HG02970 (cell line): Measurements from ENCODE around the gene CTIF.

Source experiments
- ATAC-seq: cut with Tn5 transposase; IDR thresholded peaks from one replicate; pipeline ENCODE4 v1.9.1; 2021; ENCODE audit warnings: mild to moderate bottlenecking, moderate library complexity, moderate number of reproducible peaks; ENCODE audit not compliant: unreplicated experiment, low FRiP score

The CTIF gene

GRCh38 chr18:48531908-48532307 lies 6.9 kb upstream of the CTIF start:
- ATAC-seq = no peak

- no peak for ATAC-seq
Measured at GRCh38 chr18:48533340-48534070, 5.3 kb upstream of the CTIF start.

- ATAC-seq = no peak
Measured at GRCh38 chr18:48534364-48534763, 4.5 kb upstream of the CTIF start.

GRCh38 chr18:48535956-48536355 lies 2.9 kb upstream of the CTIF start:
- ATAC-seq = no peak

GRCh38 chr18:48536516-48536915 lies 2.3 kb upstream of the CTIF start:
- ATAC-seq = no peak

GRCh38 chr18:48539406-48540250 lies 797 bp downstream of the CTIF start:
- no peak for ATAC-seq

GRCh38 chr18:48540251-48541025 lies 1.6 kb downstream of the CTIF start:
- ATAC-seq = no peak

GRCh38 chr18:48541026-48541746 lies 2.4 kb downstream of the CTIF start:
- no peak for ATAC-seq

GRCh38 chr18:48541747-48542400 lies 3.0 kb downstream of the CTIF start:
- no peak for ATAC-seq

- no peak for ATAC-seq
Measured at GRCh38 chr18:48542513-48543181, 3.8 kb downstream of the CTIF start.

GRCh38 chr18:48543228-48543627 lies 4.4 kb downstream of the CTIF start:
- ATAC-seq = no peak

- no peak for ATAC-seq
Measured at GRCh38 chr18:48544116-48544515, 5.3 kb downstream of the CTIF start.

- no peak for ATAC-seq
Measured at GRCh38 chr18:48544661-48545415, 6.0 kb downstream of the CTIF start.

- no peak for ATAC-seq
Measured at GRCh38 chr18:48545757-48546321, 7.0 kb downstream of the CTIF start.

GRCh38 chr18:48546396-48546795 lies 7.6 kb downstream of the CTIF start:
- no peak for ATAC-seq

- ATAC-seq = no peak
Measured at GRCh38 chr18:48547531-48547981, 8.7 kb downstream of the CTIF start.

GRCh38 chr18:48548011-48548771 lies 9.4 kb downstream of the CTIF start:
- ATAC-seq = no peak

GRCh38 chr18:48548921-48549320 lies 10.1 kb downstream of the CTIF start:
- ATAC-seq = no peak
